GM19328 (cell line): ENCODE data around the gene POMT1.

ENCODE experiments used
- ATAC-seq: cut with Tn5 transposase; IDR thresholded peaks from one replicate; pipeline ENCODE4 v1.9.1; 2021; ENCODE audit warnings: mild to moderate bottlenecking, moderate library complexity; ENCODE audit not compliant: unreplicated experiment

POMT1 gene

GRCh38 chr9:131476777-131477345 is 25.9 kb upstream of the POMT1 start:
- no peak for ATAC-seq

GRCh38 chr9:131477367-131477766 is 25.4 kb upstream of the POMT1 start:
- no peak for ATAC-seq

GRCh38 chr9:131477816-131478419 is 24.8 kb upstream of the POMT1 start:
- ATAC-seq: no peak

GRCh38 chr9:131478421-131478868 is 24.3 kb upstream of the POMT1 start:
- ATAC-seq: no peak

- no peak for ATAC-seq
These were observed 23.8 kb upstream of the POMT1 start for GRCh38 chr9:131478911-131479310.

- no peak for ATAC-seq
These were observed 22.5 kb upstream of the POMT1 start for GRCh38 chr9:131480258-131480657.

- ATAC-seq: no peak
These were observed 21.0 kb upstream of the POMT1 start for GRCh38 chr9:131481441-131482342.

GRCh38 chr9:131482343-131483006 is 20.2 kb upstream of the POMT1 start:
- no peak for ATAC-seq

GRCh38 chr9:131483319-131484050 is 19.2 kb upstream of the POMT1 start:
- no peak for ATAC-seq

GRCh38 chr9:131484051-131484445 is 18.7 kb upstream of the POMT1 start:
- ATAC-seq: no peak

- ATAC-seq: no peak
These were observed 18.0 kb upstream of the POMT1 start for GRCh38 chr9:131484560-131485185.

GRCh38 chr9:131485206-131485605 is 17.5 kb upstream of the POMT1 start:
- ATAC-seq: no peak

GRCh38 chr9:131485728-131486422 is 16.8 kb upstream of the POMT1 start:
- no peak for ATAC-seq

- ATAC-seq: no peak
These were observed 15.7 kb upstream of the POMT1 start for GRCh38 chr9:131487001-131487400.

- no peak for ATAC-seq
These were observed 15.1 kb upstream of the POMT1 start for GRCh38 chr9:131487621-131488031.

- ATAC-seq: no peak
These were observed 12.2 kb upstream of the POMT1 start for GRCh38 chr9:131490514-131490913.

- no peak for ATAC-seq
These were observed 11.6 kb upstream of the POMT1 start for GRCh38 chr9:131491001-131491710.

- ATAC-seq: no peak
These were observed 10.6 kb upstream of the POMT1 start for GRCh38 chr9:131492070-131492469.

GRCh38 chr9:131494296-131494870 is 8.3 kb upstream of the POMT1 start:
- ATAC-seq: no peak
